Measurements from ENCODE around the gene TBL1X. TPM values are rescaled to one million over a fixed set of nuclear protein-coding genes. Genes with fewer than 3 reads are reported as not detected.
"Not testable (repeated sequence)": the region's sequence is repeated elsewhere in the genome, so short reads cannot be mapped to it uniquely, and the experiment has no call there.

Gene TBL1X
- total RNA-seq, 1 donor from 2014 or later = 33.3 TPM

- no peak for ATAC-seq
- no peak for DNase-seq (ENCODE audit: low spot score)
Observed at GRCh38 chrX:9458516-9459078, 6.3 kb upstream of the TBL1X start.

- DNase-seq (ENCODE audit: low spot score) = no peak
- no peak for ATAC-seq
Observed at GRCh38 chrX:9459186-9459748, 5.6 kb upstream of the TBL1X start.

- ATAC-seq (no peak), DNase-seq (ENCODE audit: low spot score) (no peak)
Observed at GRCh38 chrX:9461087-9461486, 3.8 kb upstream of the TBL1X start.

- DNase-seq (ENCODE audit: low spot score) = no peak
- ATAC-seq = no peak
Observed at GRCh38 chrX:9462456-9462855, 2.4 kb upstream of the TBL1X start.

GRCh38 chrX:9465380-9466123, 694 bp downstream of the TBL1X start:
- ATAC-seq (peak; percentile 1), DNase-seq (ENCODE audit: low spot score) (peak; percentile 50)

GRCh38 chrX:9466124-9466495, 1.3 kb downstream of the TBL1X start:
- DNase-seq (ENCODE audit: low spot score) = peak; percentile 65
- ATAC-seq = peak; percentile 47

- DNase-seq (ENCODE audit: low spot score) = no peak
Observed at GRCh38 chrX:9466736-9467135, 1.9 kb downstream of the TBL1X start.

GRCh38 chrX:9467146-9467545, 2.3 kb downstream of the TBL1X start:
- no peak for DNase-seq (ENCODE audit: low spot score)
- no peak for ATAC-seq

More at GRCh38 chrX:9466736-9467135, 1.9 kb downstream of the TBL1X start:
- no peak for ATAC-seq

GRCh38 chrX:9467751-9468150, 2.9 kb downstream of the TBL1X start:
- no peak for ATAC-seq
- DNase-seq (ENCODE audit: low spot score) = no peak

GRCh38 chrX:9471571-9471985, 6.7 kb downstream of the TBL1X start:
- no peak for DNase-seq (ENCODE audit: low spot score)

GRCh38 chrX:9473708-9474107, 8.8 kb downstream of the TBL1X start:
- ATAC-seq = no peak
- no peak for DNase-seq (ENCODE audit: low spot score)

More at GRCh38 chrX:9471571-9471985, 6.7 kb downstream of the TBL1X start:
- ATAC-seq = no peak

- not testable (repeated sequence) for ATAC-seq; DNase-seq (ENCODE audit: low spot score)
Observed at GRCh38 chrX:9475417-9475816, 10.6 kb downstream of the TBL1X start.

GRCh38 chrX:9475984-9476383, 11.1 kb downstream of the TBL1X start:
- ATAC-seq = no peak
- no peak for DNase-seq (ENCODE audit: low spot score)

- ATAC-seq = peak; percentile 76
- DNase-seq (ENCODE audit: low spot score) = no peak
Observed at GRCh38 chrX:9476810-9477575, 12.1 kb downstream of the TBL1X start.

GRCh38 chrX:9482408-9482807, 17.6 kb downstream of the TBL1X start:
- no peak for ATAC-seq
- DNase-seq (ENCODE audit: low spot score) = no peak

- DNase-seq (ENCODE audit: low spot score) (no peak), ATAC-seq (no peak)
Observed at GRCh38 chrX:9482837-9483236, 18.0 kb downstream of the TBL1X start.

- DNase-seq (ENCODE audit: low spot score) (no peak), ATAC-seq (no peak)
Observed at GRCh38 chrX:9483376-9483775, 18.5 kb downstream of the TBL1X start.

- DNase-seq (ENCODE audit: low spot score) (no peak), ATAC-seq (no peak)
Observed at GRCh38 chrX:9486786-9487387, 22.0 kb downstream of the TBL1X start.

- ATAC-seq (no peak), DNase-seq (ENCODE audit: low spot score) (no peak)
Observed at GRCh38 chrX:9488586-9488985, 23.7 kb downstream of the TBL1X start.

GRCh38 chrX:9489234-9489633, 24.4 kb downstream of the TBL1X start:
- DNase-seq (ENCODE audit: low spot score) = no peak

GRCh38 chrX:9492901-9493300, 28.0 kb downstream of the TBL1X start:
- DNase-seq (ENCODE audit: low spot score) = no peak
- ATAC-seq = peak; percentile 66

More at GRCh38 chrX:9489234-9489633, 24.4 kb downstream of the TBL1X start:
- no peak for ATAC-seq
